SJSA1 (cell line): ENCODE results near the gene CYP27B1. TPM values are rescaled to one million over a fixed set of nuclear protein-coding genes. Genes with fewer than 3 reads are reported as not detected.
"Not testable (repeated sequence)": the region's sequence is repeated elsewhere in the genome, so short reads cannot be mapped to it uniquely, and the experiment has no call there.

Experiments
- DNase-seq, 2 experiments: peaks; one replicate each; pipeline ENCODE4 v3.0.0-alpha.2; 2015 to 2020; ENCODE audit warnings: low spot score in 2 of 2, low read depth in 1 of 2
- H3K27ac ChIP-seq: fragments of 250-450 bp; sonication (Bioruptor Pico); 2 replicates; pipeline ENCODE4 v1.5.1; 2020; ENCODE audit warnings: mild to moderate bottlenecking, moderate library complexity
- H3K27me3 ChIP-seq: fragments of 250-450 bp; sonication (Bioruptor Pico); replicated peaks from 2 replicates; pipeline ENCODE4 v1.5.1; 2020; ENCODE audit warnings: mild to moderate bottlenecking, moderate library complexity
- H3K36me3 ChIP-seq: fragments of 250-450 bp; sonication (Bioruptor Pico); 2 replicates; pipeline ENCODE4 v1.5.1; 2020; ENCODE audit warnings: mild to moderate bottlenecking
- H3K4me1 ChIP-seq: fragments of 250-450 bp; sonication (Bioruptor Pico); replicated peaks from 2 replicates; pipeline ENCODE4 v1.6.1; 2021; ENCODE audit warnings: mild to moderate bottlenecking
- H3K4me3 ChIP-seq: fragments of 250-450 bp; sonication (Bioruptor Pico); 2 replicates; pipeline ENCODE4 v1.5.1; 2020; ENCODE audit warnings: mild to moderate bottlenecking
- H3K9me3 ChIP-seq: fragments of 250-450 bp; sonication (Bioruptor Pico); replicated peaks from 2 replicates; pipeline ENCODE4 v1.5.1; 2020; ENCODE audit warnings: mild to moderate bottlenecking
- total RNA-seq: library from RNA; depleted of rRNA; stranded (reverse); fragments of >200 nt; shearing (Covaris generic); gene quantifications from 2 replicates; pipeline ENCODE4 v1.2.3, GENCODE V29; 2014

Gene CYP27B1
- total RNA-seq, 1 experiment from 2014 or later: 12.9 TPM

DNA sequence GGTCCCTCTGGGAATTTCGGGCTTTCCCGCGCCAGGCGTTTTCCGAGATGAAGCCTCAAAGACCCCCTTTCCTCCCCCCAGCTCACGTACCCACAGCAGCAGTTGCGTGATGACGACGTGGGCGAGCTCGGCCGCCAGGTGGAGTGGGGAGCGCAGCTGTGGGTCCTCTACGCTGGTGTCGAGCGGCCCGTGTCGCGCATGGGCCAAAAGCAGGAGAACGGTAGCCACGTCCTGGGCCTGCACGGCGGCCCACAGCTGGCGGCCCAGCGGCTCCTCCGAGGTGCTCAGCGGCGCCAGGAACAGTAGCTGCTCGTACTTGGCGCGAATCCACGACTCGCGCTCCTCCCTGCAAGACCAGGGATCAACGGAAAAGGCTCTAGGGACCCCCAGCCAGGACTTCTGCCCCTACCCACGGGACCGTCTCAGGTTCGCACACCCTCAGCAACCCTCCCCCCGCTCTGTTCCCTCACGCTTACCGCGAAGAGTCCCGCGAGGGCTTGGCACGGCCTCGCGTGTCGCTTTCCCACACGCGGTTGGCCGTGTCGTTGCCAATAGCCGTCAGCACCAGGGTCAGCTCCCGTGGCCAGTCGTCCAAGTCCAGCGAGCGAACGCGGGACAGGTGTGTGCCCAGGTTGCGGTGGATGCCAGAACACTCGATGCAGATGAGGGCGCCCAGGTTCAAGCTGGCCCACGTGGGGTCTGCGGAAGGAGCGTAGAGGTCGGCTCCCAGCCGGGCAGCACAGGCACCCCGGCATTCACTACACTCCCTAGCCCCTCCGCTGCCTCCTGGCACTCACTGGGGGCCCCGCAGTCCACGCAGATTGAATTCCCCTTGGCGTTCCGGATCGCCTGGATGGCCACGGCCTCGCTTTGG lies 39.8 kb downstream of the CYP27B1 start:
- Histone ChIP-seq H3K9me3 (peaks cover 14% of the 10 kb centered on the region), H3K4me3 (peak overlapping the region; percentile 77), H3K36me3 (peaks cover 20% of the 10 kb centered on the region), H3K4me1 (peaks cover 20% of the 10 kb centered on the region), H3K27ac (peak overlapping the region; percentile 58), H3K27me3 (peaks cover 44% of the 10 kb centered on the region)
- peak; percentile 76 to 96 for DNase-seq

DNA sequence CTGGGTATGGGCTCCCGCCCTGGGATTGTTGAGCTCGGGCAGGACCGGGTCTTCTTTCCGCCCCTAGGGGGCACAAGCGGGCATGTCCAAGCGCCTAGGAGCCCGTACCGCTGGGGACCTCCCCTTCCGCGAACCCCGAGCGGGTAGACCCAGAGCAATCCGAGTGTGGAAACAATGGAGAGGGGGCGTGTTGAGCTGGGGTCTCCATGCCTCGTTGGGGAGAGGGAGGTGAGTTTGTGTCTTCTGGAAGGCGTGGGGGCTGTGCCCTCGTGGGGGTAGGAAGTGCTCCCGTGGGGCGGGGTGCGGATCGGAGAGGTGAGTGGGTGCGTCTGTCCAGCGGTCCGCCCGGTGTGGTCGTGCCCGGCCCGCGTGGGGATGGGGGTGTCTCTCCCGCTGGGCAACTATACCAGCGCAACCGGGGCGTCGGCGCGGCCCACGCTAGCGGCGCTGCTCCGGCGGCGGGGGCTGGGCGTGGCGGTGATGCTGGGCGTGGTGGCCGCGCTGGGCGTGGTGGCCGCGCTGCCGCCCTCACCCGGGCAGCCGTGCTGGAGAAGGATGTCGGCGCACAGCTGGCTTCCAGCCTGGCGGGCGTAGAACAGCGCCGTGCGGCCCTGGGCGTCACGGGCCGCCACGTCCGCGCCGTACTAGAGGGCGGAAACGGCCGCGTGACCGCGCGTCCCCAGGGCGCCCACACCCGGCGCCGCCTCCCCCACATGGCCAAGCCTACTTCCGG lies 40.6 kb downstream of the CYP27B1 start:
- Histone ChIP-seq H3K4me1 (peaks cover 20% of the 10 kb centered on the region), H3K9me3 (peaks cover 14% of the 10 kb centered on the region), H3K27me3 (peaks cover 36% of the 10 kb centered on the region), H3K4me3 (peak overlapping the region; percentile 77), H3K27ac (peak overlapping the region; percentile 58), H3K36me3 (peaks cover 28% of the 10 kb centered on the region)
- peak; percentile 100 for DNase-seq

DNA sequence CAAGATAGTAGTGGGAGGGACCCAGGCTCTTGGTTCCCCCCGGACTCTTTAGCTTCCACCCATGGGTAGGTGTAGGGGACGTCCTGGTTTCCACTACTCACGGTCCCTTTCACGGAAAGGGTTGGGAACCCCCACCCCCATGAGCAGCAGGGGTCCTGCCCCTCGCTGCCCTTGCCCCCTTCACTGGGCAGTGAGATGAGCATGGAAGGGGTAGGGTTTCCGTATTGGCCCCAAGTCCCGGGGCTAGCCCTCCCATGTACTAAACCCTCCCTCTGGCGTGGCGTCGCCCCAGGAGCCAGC lies 41.1 kb downstream of the CYP27B1 start:
- no peak overlapping the region; the same call in 1 of the 2 replicates for H3K27ac ChIP-seq
- H3K27me3 ChIP-seq: peaks cover 31% of the 10 kb centered on the region
- H3K36me3 ChIP-seq: peaks cover 33% of the 10 kb centered on the region
- H3K4me1 ChIP-seq: peaks cover 20% of the 10 kb centered on the region
- peaks cover 14% of the 10 kb centered on the region for H3K9me3 ChIP-seq
- H3K4me3 ChIP-seq: peak overlapping the region; percentile 77
- no peak for DNase-seq

DNA sequence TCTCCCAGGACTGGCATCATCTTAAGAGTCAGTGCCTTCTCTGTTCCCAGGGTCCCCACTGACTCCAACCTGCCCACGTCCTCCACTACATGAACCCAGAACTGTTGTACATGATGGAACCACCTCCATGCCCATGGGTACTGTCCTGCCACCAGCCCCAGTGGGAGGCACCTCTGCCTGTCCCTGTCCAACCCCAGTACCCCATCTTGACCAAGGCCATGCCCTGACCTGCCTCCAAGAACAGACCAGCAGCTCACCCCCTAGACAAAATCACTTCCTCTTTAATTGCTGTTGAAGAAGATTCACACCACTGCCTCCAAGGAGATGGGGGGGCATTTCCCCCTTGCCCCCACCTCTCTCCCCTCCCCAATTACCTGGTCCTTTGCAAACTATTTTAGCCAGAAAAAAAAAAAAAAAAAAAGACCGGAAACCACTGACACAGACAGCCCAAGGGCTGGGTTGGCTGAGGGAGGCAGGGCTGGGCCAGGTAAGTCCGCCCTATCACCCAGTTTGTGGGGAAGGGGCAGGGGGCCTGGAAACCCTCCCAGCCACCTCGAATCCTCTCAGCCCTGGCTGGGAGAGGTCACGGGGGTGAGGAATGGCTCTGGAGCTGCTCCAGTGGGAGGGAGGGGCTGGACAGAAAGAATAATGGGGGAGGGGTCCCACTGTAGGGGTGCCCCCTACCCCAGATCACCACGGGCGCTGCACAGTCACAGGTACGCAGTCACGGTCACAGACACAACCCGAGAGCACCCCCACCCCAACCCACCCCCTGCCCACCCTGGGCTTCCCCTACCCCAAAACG lies 41.7 kb downstream of the CYP27B1 start:
- Histone ChIP-seq H3K36me3 (peaks cover 40% of the 10 kb centered on the region), H3K27me3 (peaks cover 24% of the 10 kb centered on the region), H3K4me3 (no peak overlapping the region), H3K4me1 (peaks cover 20% of the 10 kb centered on the region), H3K27ac (no peak overlapping the region), H3K9me3 (peaks cover 14% of the 10 kb centered on the region)
- peak in 1 of 2 experiments; percentile 92 for DNase-seq

DNA sequence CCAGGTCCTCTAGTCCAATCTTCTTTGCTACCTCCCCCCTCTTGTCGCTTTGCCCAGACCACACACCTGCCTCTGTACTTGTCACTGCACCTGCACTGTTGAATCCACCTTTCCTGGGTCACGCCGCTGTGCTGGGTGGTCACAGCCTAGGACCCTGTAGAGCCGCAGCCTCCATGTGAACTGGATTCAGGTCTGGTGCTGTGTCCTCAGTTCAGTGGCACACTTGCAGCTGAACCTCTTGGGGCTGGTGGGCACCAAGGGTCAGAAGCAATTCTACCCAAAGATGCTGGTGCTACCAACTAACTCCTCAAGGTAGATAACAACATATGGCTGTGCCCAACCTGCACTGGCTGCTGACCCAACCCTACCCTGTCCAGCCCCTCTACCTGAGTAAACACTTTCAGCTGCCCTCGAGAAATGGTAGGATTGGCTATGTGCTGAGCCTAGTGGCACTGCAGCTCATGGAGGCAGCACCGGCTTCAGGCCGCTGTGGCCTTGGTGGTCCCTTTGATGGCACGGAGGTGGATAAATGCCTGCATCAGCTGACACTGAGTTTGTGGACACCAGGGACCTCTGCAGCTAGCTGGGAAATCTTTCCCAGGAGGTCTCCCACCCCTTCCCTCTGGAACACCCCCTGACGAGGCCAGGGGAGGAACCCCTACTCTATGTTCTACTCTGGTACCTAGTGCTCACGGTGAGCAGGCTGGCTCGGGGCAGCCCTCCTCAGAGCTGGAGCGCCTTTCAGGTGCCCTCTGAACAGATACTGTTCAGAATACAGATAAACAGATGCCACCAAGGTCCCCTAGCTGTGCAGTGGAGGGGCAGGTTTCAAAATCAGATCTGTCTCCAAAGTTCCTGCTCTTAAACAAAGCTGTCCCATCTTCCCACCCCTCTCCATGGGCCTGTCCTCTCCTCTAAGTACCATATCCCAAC lies 42.6 kb downstream of the CYP27B1 start:
- Histone ChIP-seq H3K4me1 (peaks cover 20% of the 10 kb centered on the region), H3K9me3 (peaks cover 14% of the 10 kb centered on the region), H3K36me3 (peaks cover 48% of the 10 kb centered on the region), H3K27ac (no peak overlapping the region), H3K27me3 (peaks cover 16% of the 10 kb centered on the region; the same call in 1 of the 2 replicates), H3K4me3 (no peak overlapping the region)
- DNase-seq: peak; percentile 79 to 94

DNA sequence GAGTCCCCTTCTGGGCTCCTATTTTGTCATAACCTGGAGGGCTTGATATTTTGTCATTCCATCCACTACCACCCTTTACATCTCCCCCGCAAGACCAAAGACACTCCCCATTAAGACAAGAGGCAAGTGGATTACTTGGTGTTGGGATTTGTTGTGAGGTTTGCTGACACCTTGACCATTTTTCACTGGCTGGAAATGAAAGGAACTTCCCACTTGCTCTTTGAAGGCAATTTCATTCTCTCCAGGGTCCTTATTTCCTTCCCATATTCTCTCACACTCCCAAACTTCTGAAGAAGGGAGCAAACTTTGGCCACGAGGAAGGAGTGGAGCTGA lies 43.3 kb downstream of the CYP27B1 start:
- no peak overlapping the region for H3K4me3 ChIP-seq
- H3K9me3 ChIP-seq: peaks cover 14% of the 10 kb centered on the region
- peaks cover 15% of the 10 kb centered on the region; the same call in 1 of the 2 replicates for H3K27me3 ChIP-seq
- peak in 1 of 2 experiments; percentile 84 for DNase-seq
- H3K4me1 ChIP-seq: peaks cover 20% of the 10 kb centered on the region
- H3K27ac ChIP-seq: no peak overlapping the region
- H3K36me3 ChIP-seq: peaks cover 55% of the 10 kb centered on the region

DNA sequence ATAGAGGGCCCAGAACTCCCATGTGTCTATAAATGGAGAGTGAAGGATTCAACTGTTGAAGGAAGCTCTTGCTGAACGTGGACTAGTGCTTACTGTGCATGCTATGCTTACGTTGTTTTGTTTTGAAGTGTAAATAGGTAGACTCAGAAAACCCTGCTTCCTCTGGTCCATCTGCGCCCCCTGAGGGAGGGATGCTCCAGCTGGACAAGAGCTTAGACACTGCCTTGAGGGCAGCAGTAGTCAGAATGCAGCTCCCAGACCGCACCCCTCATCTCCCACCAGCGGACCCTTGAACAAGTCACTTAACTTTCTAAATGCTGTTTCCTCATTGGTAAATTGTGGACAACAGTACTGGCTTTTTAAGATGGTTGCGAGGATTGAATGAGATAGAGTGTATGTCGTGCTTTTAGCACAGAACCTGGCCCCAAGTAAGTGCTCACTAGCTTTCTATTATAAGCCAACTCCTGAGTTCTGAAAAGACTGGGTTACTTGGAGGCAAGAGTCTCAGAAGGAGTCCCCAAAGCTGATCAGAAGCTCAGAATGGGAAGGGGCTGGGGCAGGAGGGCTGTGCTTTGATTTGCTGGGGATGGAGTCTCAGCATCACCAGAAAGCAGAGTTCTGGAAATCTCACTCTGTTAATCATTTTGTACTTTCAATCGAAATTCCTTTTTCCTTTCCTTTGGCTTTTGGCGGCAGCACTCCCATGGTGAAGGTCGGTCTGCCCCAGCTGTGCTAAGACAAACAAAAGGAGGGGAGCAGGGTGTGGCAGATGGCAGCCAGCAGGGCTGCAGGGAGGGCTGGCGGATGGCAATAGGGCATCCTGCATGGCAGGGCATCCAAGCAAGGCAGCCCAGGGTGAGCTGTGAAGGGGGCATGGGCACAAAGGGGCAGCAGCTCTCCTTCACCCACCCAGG lies 43.9 kb downstream of the CYP27B1 start:
- peaks cover 14% of the 10 kb centered on the region for H3K9me3 ChIP-seq
- DNase-seq: peak; percentile 77 to 94
- no peak overlapping the region for H3K4me3 ChIP-seq
- peaks cover 15% of the 10 kb centered on the region; the same call in 1 of the 2 replicates for H3K27me3 ChIP-seq
- H3K36me3 ChIP-seq: peaks cover 61% of the 10 kb centered on the region
- no peak overlapping the region for H3K27ac ChIP-seq
- H3K4me1 ChIP-seq: peaks cover 20% of the 10 kb centered on the region

DNA sequence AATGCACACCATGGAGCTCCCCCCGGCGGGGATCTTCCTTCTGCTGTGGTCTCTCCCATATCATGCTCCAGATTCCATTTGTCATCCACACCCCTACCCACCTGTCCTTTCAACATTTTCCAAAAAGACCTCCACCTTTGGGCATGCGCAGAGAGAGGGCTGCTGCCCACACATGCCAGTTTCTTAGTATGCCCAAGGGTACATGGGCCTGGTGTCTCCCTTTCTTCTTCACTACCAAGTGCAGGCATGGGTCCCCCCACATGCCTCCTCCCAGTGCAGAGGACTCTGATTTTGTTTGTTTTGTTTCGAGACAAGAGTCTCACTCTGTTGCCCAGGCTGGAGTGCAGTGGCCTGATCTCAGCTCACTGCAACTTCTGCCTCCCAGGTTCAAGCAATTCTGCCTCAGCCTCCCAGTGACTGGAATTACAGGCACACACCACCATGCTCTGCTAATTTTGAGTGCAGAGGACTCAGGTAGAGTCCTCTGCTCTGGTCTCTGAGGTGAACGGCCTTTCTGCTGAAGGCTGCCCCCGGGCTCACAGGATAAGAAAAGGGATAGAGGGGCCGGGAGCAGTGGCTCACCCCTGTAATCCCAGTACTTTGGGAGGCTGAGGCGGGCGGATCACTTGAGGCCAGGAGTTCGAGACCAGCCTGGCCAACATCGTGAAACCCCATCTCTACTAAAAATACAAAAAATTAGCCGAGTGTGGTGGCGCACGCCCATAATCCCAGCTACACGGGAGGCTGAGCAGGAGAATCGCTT lies 44.9 kb downstream of the CYP27B1 start:
- DNase-seq: peak in 1 of 2 experiments; percentile 89

DNA sequence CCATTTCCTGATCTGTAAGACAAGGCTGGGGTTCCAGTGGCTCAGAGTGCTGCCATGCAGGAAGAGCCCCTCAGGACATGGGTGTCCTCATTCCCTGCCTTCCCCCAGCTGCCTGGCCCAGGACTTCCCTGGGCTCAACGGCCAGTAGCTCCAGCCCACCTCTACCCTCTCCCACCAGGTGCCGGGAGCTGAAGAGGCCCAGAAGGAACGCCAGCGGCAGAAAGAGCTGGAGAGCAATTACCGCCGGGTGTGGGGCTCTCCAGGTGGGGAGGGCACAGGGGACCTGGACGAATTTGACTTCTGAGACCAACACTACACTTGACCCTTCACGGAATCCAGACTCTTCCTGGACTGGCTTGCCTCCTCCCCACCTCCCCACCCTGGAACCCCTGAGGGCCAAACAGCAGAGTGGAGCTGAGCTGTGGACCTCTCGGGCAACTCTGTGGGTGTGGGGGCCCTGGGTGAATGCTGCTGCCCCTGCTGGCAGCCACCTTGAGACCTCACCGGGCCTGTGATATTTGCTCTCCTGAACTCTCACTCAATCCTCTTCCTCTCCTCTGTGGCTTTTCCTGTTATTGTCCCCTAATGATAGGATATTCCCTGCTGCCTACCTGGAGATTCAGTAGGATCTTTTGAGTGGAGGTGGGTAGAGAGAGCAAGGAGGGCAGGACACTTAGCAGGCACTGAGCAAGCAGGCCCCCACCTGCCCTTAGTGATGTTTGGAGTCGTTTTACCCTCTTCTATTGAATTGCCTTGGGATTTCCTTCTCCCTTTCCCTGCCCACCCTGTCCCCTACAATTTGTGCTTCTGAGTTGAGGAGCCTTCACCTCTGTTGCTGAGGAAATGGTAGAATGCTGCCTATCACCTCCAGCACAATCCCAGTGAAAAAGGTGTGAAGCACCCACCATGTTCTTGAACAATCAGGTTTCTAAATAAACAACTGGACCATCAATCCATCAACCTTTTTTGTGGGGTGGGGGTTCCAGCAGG lies 46.0 kb downstream of the CYP27B1 start:
- Histone ChIP-seq H3K27ac (no peak overlapping the region), H3K4me3 (no peak overlapping the region), H3K4me1 (peaks cover 3% of the 10 kb centered on the region), H3K27me3 (peaks cover 15% of the 10 kb centered on the region; the same call in 1 of the 2 replicates), H3K9me3 (no peaks in the 10 kb centered on the region), H3K36me3 (peaks cover 64% of the 10 kb centered on the region)
- DNase-seq: peak in 1 of 2 experiments; percentile 94

More for the DNA sequence above, 44.9 kb downstream of the CYP27B1 start:
- not testable (repeated sequence) for H3K27ac ChIP-seq, H3K9me3 ChIP-seq, H3K4me3 ChIP-seq
- peaks cover 14% of the 10 kb centered on the region for H3K4me1 ChIP-seq
- H3K36me3 ChIP-seq: peaks cover 62% of the 10 kb centered on the region
- H3K27me3 ChIP-seq: peaks cover 15% of the 10 kb centered on the region; the same call in 1 of the 2 replicates

DNA sequence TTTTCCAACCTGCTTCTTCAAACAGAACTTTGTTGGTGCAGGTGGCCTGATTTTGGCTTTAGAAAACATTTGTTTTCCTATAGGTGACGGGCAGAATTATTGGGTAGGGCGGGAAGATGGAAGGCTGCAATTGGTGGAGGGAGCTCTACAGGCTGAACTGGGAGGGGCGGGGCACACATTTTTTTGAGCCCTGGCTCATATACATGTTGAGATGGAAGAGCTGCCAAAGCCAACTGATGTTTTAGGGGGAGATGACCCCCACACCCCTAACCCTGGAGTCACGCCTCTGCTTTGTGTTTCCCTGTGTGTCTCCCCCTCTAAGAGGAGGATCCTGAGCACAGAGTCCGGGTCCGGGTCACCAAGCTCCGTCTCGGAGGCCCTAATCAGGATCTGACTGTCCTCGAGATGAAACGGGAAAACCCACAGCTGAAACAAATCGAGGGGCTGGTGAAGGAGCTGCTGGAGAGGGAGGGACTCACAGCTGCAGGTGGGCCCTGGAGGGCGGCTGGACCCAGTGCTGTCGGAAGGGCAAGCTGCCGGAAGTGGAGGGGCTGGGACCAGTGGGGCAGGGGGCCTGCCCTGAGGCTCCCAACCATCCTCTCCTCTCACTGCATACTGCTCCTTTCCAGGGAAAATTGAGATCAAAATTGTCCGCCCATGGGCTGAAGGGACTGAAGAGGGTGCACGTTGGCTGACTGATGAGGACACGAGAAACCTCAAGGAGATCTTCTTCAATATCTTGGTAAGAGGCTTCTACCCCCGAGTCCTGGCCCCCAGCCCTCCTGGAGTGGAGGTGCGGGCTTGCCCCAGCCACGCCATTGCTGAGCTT lies 46.9 kb downstream of the CYP27B1 start:
- Histone ChIP-seq H3K36me3 (peaks cover 73% of the 10 kb centered on the region), H3K27me3 (peaks cover 15% of the 10 kb centered on the region; the same call in 1 of the 2 replicates), H3K27ac (no peak overlapping the region), H3K4me3 (no peak overlapping the region), H3K4me1 (no peaks in the 10 kb centered on the region), H3K9me3 (no peaks in the 10 kb centered on the region)
- DNase-seq: peak in 1 of 2 experiments; percentile 94
